GM12892 (cell line): Measurements from ENCODE around the gene CPAMD8.
"Not testable (repeated sequence)": the region's sequence is repeated elsewhere in the genome, so short reads cannot be mapped to it uniquely, and the experiment has no call there.

Experiments used
- DNase-seq: peaks from one replicate; pipeline ENCODE4 v3.0.0; 2011; ENCODE audit not compliant: insufficient read length
- FAIRE-seq: peaks from 2 replicates; lab custom pipeline; 2011; peaks lifted over from hg19 to GRCh38; lab: Jason Lieb, UNC
- POLR2A ChIP-seq: IDR thresholded peaks from 2 replicates; pipeline ENCODE4 v1.6.1; 2011; ENCODE audit warnings: low read depth, low read length, control low read depth
- POLR2AphosphoS5 ChIP-seq: IDR thresholded peaks from 2 replicates; pipeline ENCODE4 v1.6.1; 2011; ENCODE audit warnings: low read depth, low read length, control low read depth
- TAF1 ChIP-seq: IDR thresholded peaks from 2 replicates; pipeline ENCODE4 v1.6.1; 2011; ENCODE audit warnings: low read depth, mild to moderate bottlenecking, control low read depth, low read length, borderline replicate concordance

CPAMD8 gene

GRCh38 chr19:16978839-16979802 is 47.5 kb downstream of the CPAMD8 start:
- DNase-seq (no peak), FAIRE-seq (no peak)
- TF ChIP-seq POLR2AphosphoS5 (no peak), POLR2A (no peak), TAF1 (no peak)

- TF ChIP-seq POLR2A: no peak
- no peak for TF ChIP-seq POLR2AphosphoS5
- no peak for TF ChIP-seq TAF1
- FAIRE-seq (no peak), DNase-seq (no peak)
These were observed 48.5 kb downstream of the CPAMD8 start for GRCh38 chr19:16978156-16978555.

GRCh38 chr19:16977306-16977705 is 49.3 kb downstream of the CPAMD8 start:
- DNase-seq (no peak), FAIRE-seq (no peak)
- no peak for TF ChIP-seq POLR2AphosphoS5
- TF ChIP-seq TAF1: no peak
- TF ChIP-seq POLR2A: no peak

GRCh38 chr19:16976446-16976845 is 50.2 kb downstream of the CPAMD8 start:
- FAIRE-seq (no peak), DNase-seq (no peak)
- TF ChIP-seq TAF1: no peak

- no peak for TF ChIP-seq POLR2A
- no peak for TF ChIP-seq POLR2AphosphoS5
- TF ChIP-seq TAF1: no peak
- DNase-seq (no peak), FAIRE-seq (no peak)
These were observed 55.8 kb downstream of the CPAMD8 start for GRCh38 chr19:16970821-16971220.

GRCh38 chr19:16969135-16969534 is 57.5 kb downstream of the CPAMD8 start:
- FAIRE-seq: no peak
- no peak for DNase-seq
- TF ChIP-seq TAF1: no peak
- no peak for TF ChIP-seq POLR2AphosphoS5
- no peak for TF ChIP-seq POLR2A

GRCh38 chr19:16960996-16961822 is 65.4 kb downstream of the CPAMD8 start:
- DNase-seq: not testable (repeated sequence)

GRCh38 chr19:16958277-16958676 is 68.3 kb downstream of the CPAMD8 start:
- not testable (repeated sequence) for FAIRE-seq, DNase-seq

More at GRCh38 chr19:16960996-16961822, 65.4 kb downstream of the CPAMD8 start:
- not testable (repeated sequence) for FAIRE-seq

GRCh38 chr19:16957855-16958254 is 68.8 kb downstream of the CPAMD8 start:
- FAIRE-seq: no peak
- DNase-seq: no peak
- TF ChIP-seq POLR2A (no peak), POLR2AphosphoS5 (no peak), TAF1 (no peak)

GRCh38 chr19:16957151-16957701 is 69.4 kb downstream of the CPAMD8 start:
- DNase-seq: no peak
- no peak for FAIRE-seq

GRCh38 chr19:16955161-16955560 is 71.4 kb downstream of the CPAMD8 start:
- DNase-seq (no peak), FAIRE-seq (no peak)
- TF ChIP-seq TAF1 (no peak), POLR2A (no peak), POLR2AphosphoS5 (no peak)

More at GRCh38 chr19:16957151-16957701, 69.4 kb downstream of the CPAMD8 start:
- TF ChIP-seq TAF1 (no peak), POLR2A (no peak), POLR2AphosphoS5 (no peak)

GRCh38 chr19:16952046-16952445 is 74.6 kb downstream of the CPAMD8 start:
- DNase-seq: no peak
- FAIRE-seq: no peak
- no peak for TF ChIP-seq POLR2AphosphoS5
